Dendritic cell treated with granulocyte-macrophage colony-stimulating factor and Interleukin-4, amounts not matched to agents 40 ng/mL and 50 ng/mL, for 4 days (primary cell): ENCODE results near the gene SCN4A.
A peak's percentile ranks its signal among the peaks of the same experiment; 100 is the strongest.
"Not testable (repeated sequence)": the region's sequence is repeated elsewhere in the genome, so short reads cannot be mapped to it uniquely, and the experiment has no call there.

ENCODE experiments used
- H3K27ac Mint-ChIP-seq: one replicate; pipeline ENCODE4 v1.8.0; 2022; ENCODE audit warnings: mild to moderate bottlenecking, mixed read lengths
- H3K27me3 Mint-ChIP-seq: one replicate; pipeline ENCODE4 v1.8.0; 2022; ENCODE audit warnings: mild to moderate bottlenecking, mixed read lengths
- H3K36me3 Mint-ChIP-seq: one replicate; pipeline ENCODE4 v1.8.0; 2022; ENCODE audit warnings: low read depth, mixed read lengths
- H3K4me1 Mint-ChIP-seq: one replicate; pipeline ENCODE4 v1.8.0; 2022; ENCODE audit warnings: low read depth, mixed read lengths
- H3K4me3 Mint-ChIP-seq: one replicate; pipeline ENCODE4 v1.8.0; 2022; ENCODE audit warnings: mild to moderate bottlenecking, moderate library complexity, mixed read lengths
- H3K9me3 Mint-ChIP-seq: one replicate; pipeline ENCODE4 v1.8.0; 2022; ENCODE audit warnings: mixed read lengths
- intact Hi-C: fragments of 100-400 bp; cut with micrococcal nuclease; formaldehyde crosslinking; loops from one replicate; pipeline ENCODE4 v1.15.0; 2022

SCN4A gene

DNA sequence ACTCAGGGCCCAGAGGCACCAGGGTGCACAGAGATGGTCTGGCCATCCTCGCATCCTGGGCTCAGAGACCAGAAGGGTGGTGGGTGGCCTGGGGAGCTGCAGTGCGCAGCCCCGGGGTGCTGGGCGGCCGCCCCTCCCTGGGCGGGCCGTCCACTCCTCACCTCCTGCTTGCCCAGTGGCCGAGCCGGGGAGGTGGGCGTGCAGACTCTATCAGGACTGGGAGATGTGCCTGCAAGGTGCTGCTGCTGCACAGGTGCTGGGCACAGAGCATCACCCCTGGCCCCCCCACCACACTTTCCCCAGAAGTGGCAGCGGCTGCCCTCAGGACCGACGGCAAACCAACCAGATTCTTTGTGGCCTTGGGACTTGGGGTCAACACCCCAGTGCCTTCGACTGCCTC, at the start of gene SCN4A:
SCN4A (minus strand) TSS at position 123 of the 400 bp plus-strand sequence; CDS start at position 46, 77 bp downstream.
- Mint-ChIP-seq H3K4me1 (peaks cover 14% of the 10 kb centered on the region), H3K4me3 (no peak within 1 kb of the TSS)
- intact Hi-C loops = no loop called here

DNA sequence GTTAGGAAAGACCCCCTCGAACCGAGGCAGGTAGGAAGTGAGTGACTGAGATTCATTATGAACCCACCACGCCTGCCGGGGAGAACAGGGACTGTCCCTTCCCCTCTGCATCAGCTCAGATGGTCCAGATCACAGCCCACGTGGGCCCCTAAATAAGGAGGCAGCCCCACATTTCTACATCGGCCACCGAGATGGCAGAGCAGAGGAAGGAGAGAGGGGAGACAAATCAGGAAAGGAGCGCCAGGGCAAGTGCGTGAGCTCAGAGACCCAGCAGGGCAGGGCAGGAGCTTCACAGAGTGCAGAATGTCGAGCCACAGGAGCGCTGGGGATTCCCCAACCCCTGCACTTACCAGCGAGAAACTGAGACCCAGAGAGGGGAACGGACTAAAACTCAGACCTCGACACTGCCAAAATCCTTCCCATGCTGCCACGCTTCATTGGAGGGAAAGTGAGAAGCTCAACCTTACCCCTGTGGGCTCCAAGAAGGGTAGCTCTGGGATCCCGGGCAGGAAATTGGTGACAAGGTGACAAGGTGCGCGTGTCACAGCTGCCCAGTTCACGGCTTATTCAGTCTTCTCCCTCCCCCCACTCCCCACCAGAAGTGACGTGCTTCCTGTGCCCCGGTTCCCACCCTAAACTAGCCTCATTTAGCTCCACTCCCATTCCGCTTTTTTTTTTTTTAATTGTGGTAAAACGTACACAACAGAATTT, 47.5 kb upstream of the SCN4A start, which contains the start of gene ICAM2:
ICAM2 (minus strand) TSS at position 578 of the 711 bp plus-strand sequence. CDS start 13,942 bp downstream, outside the sequence.
- Mint-ChIP-seq H3K36me3 (no peaks in the 10 kb centered on the region), H3K9me3 (no peaks in the 10 kb centered on the region), H3K27ac (peak within 1 kb of the TSS; percentile 90), H3K27me3 (no peaks in the 10 kb centered on the region), H3K4me3 (peak within 1 kb of the TSS; percentile 79), H3K4me1 (peaks cover 48% of the 10 kb centered on the region)
- intact Hi-C loops = no loop called here

More for the DNA sequence above, at the start of gene SCN4A:
- peaks cover 23% of the 10 kb centered on the region for H3K27me3 Mint-ChIP-seq
- H3K36me3 Mint-ChIP-seq = no peaks in the 10 kb centered on the region
- H3K27ac Mint-ChIP-seq = no peak within 1 kb of the TSS
- no peaks in the 10 kb centered on the region for H3K9me3 Mint-ChIP-seq

DNA sequence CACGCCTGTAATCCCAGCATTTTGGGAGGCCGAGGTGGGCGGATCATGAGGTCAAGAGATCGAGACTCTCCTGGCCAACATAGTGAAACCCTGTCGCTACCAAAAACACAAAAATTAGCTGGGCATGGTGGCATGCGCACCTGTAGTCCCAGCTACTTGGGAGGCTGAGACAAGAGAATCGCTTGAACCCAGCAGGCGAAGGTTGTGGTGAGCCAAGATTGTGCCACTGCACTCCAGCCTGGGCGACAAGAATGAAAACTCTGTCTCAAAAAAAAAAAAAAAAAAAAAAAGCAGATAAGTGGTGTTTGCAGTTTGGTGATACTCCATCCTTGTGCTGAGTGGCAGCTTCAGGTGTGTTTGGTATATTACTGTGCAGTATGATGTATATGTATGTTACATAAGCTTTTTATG, 46.8 kb upstream of the SCN4A start:
- Mint-ChIP-seq H3K4me1 (peaks cover 55% of the 10 kb centered on the region), H3K4me3 (peak overlapping the region; percentile 79), H3K27ac (peak overlapping the region; percentile 90)
- not testable (repeated sequence) for H3K9me3 Mint-ChIP-seq, H3K27me3 Mint-ChIP-seq, H3K36me3 Mint-ChIP-seq
- intact Hi-C loops = loop anchor here (1.0 kb wide), 1 partner anchor 10 kb away; no protein-coding TSS in a partner anchor

- peak overlapping the region; percentile 51 for H3K27ac Mint-ChIP-seq
- H3K4me3 Mint-ChIP-seq = no peak overlapping the region
- peaks cover 62% of the 10 kb centered on the region for H3K4me1 Mint-ChIP-seq
- H3K27me3 Mint-ChIP-seq = no peaks in the 10 kb centered on the region
- intact Hi-C loops = no loop called here
- H3K36me3 Mint-ChIP-seq = no peaks in the 10 kb centered on the region
- no peaks in the 10 kb centered on the region for H3K9me3 Mint-ChIP-seq
Measured at GRCh38 chr17:64017381-64017980, 44.8 kb upstream of the SCN4A start.

DNA sequence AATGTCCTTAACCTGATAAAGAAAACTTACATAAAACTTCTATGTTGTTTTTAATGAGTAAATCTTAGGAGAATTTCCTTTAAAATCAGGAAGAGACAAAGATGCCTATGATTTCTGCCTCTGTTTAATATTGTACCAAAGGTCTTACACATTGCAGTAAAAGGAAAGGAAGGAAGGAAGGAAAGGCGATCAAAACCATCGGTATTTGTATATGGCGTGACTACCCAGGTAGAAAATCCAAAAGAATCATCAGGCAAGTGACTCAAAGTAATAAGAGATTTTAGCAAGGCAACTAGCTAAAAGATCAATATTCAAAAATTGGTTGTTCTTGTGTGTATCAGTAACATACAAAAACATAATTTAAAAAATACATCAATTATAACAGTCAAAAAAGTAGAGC, 44.3 kb upstream of the SCN4A start:
- no peak overlapping the region for H3K4me3 Mint-ChIP-seq
- no peaks in the 10 kb centered on the region for H3K36me3 Mint-ChIP-seq
- intact Hi-C loops = no loop called here
- H3K27ac Mint-ChIP-seq = peak overlapping the region; percentile 67
- no peaks in the 10 kb centered on the region for H3K27me3 Mint-ChIP-seq
- no peaks in the 10 kb centered on the region for H3K9me3 Mint-ChIP-seq
- peaks cover 62% of the 10 kb centered on the region for H3K4me1 Mint-ChIP-seq

DNA sequence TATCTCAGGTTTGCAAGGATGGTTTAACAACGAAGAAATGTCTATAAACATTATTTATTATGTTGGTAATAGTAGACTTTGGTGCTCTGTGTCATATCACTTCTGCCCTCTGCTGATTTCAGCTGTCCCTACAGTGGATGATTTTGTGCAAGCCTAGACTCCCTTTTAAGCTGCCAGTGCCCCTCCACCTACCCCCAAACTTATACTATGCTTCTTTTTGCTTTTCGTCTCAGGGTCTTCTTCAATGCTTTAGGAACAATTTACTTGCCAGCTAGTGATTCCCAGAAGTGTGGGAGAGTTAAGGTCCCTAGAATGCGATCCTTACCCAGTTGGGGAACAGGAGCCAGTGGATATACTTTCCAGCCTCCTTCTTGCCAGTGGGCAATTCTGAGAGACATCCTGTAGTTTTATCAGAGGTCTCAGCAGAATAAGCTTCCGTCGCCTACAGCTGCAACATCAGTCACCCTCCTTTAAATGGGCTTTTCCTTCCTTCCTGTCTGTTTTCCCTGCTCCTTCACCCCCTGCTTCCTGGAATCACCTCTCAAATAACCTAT, 43.6 kb upstream of the SCN4A start:
- no peaks in the 10 kb centered on the region for H3K9me3 Mint-ChIP-seq
- H3K36me3 Mint-ChIP-seq = no peaks in the 10 kb centered on the region
- peak overlapping the region; percentile 67 for H3K27ac Mint-ChIP-seq
- H3K4me1 Mint-ChIP-seq = peaks cover 59% of the 10 kb centered on the region
- intact Hi-C loops = no loop called here
- no peak overlapping the region for H3K4me3 Mint-ChIP-seq
- no peaks in the 10 kb centered on the region for H3K27me3 Mint-ChIP-seq

GRCh38 chr17:64015447-64015846, 42.7 kb upstream of the SCN4A start:
- no peaks in the 10 kb centered on the region for H3K36me3 Mint-ChIP-seq
- no peaks in the 10 kb centered on the region for H3K27me3 Mint-ChIP-seq
- H3K27ac Mint-ChIP-seq = peak overlapping the region; percentile 89
- H3K4me1 Mint-ChIP-seq = peaks cover 51% of the 10 kb centered on the region
- intact Hi-C loops = no loop called here
- H3K9me3 Mint-ChIP-seq = no peaks in the 10 kb centered on the region
- no peak overlapping the region for H3K4me3 Mint-ChIP-seq

- no peaks in the 10 kb centered on the region for H3K9me3 Mint-ChIP-seq
- peaks cover 50% of the 10 kb centered on the region for H3K4me1 Mint-ChIP-seq
- H3K27me3 Mint-ChIP-seq = no peaks in the 10 kb centered on the region
- H3K4me3 Mint-ChIP-seq = no peak overlapping the region
- intact Hi-C loops = loop anchor here (1.0 kb wide), 1 partner anchor 10 kb away; no protein-coding TSS in a partner anchor
- peaks cover 9% of the 10 kb centered on the region for H3K36me3 Mint-ChIP-seq
- H3K27ac Mint-ChIP-seq = peak overlapping the region; percentile 80
Measured at GRCh38 chr17:64009571-64010402, 37.1 kb upstream of the SCN4A start.

GRCh38 chr17:64008830-64009229, 36.1 kb upstream of the SCN4A start:
- Mint-ChIP-seq H3K27ac (peak overlapping the region; percentile 80), H3K4me1 (peaks cover 40% of the 10 kb centered on the region), H3K4me3 (no peak overlapping the region), H3K36me3 (peaks cover 18% of the 10 kb centered on the region), H3K27me3 (no peaks in the 10 kb centered on the region), H3K9me3 (no peaks in the 10 kb centered on the region)
- intact Hi-C loops = loop anchor here (1.0 kb wide), 1 partner anchor 10 kb away; no protein-coding TSS in a partner anchor

GRCh38 chr17:64008346-64008745, 35.6 kb upstream of the SCN4A start:
- no peaks in the 10 kb centered on the region for H3K27me3 Mint-ChIP-seq
- no peaks in the 10 kb centered on the region for H3K9me3 Mint-ChIP-seq
- H3K4me3 Mint-ChIP-seq = no peak overlapping the region
- peak overlapping the region; percentile 80 for H3K27ac Mint-ChIP-seq
- intact Hi-C loops = no loop called here
- peaks cover 23% of the 10 kb centered on the region for H3K36me3 Mint-ChIP-seq
- H3K4me1 Mint-ChIP-seq = peaks cover 40% of the 10 kb centered on the region

DNA sequence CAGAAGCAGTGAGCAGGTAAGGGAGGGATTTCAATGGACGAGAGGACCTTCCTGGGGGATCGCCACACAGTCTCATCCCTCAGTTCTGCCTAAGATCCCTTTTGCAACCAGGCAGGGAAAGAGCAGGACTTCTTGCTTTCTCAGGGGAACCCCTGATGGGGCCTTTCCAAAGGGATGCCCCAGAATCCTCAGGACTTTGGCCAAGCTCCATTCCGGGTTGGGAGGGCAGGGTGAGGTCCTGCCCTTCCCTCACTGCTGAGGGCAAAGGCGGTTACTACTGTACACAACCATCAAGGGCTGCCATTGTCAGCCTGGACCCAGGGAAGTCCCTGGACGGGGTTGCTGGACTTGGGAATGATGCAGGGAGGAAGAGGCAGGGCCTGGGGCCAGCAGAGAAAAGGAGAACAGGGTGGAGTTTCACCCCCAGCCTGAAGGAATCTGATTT, 35.1 kb upstream of the SCN4A start:
- H3K9me3 Mint-ChIP-seq = no peaks in the 10 kb centered on the region
- peaks cover 40% of the 10 kb centered on the region for H3K4me1 Mint-ChIP-seq
- peaks cover 28% of the 10 kb centered on the region for H3K36me3 Mint-ChIP-seq
- H3K27ac Mint-ChIP-seq = peak overlapping the region; percentile 80
- peak overlapping the region; percentile 50 for H3K4me3 Mint-ChIP-seq
- intact Hi-C loops = no loop called here
- no peaks in the 10 kb centered on the region for H3K27me3 Mint-ChIP-seq

DNA sequence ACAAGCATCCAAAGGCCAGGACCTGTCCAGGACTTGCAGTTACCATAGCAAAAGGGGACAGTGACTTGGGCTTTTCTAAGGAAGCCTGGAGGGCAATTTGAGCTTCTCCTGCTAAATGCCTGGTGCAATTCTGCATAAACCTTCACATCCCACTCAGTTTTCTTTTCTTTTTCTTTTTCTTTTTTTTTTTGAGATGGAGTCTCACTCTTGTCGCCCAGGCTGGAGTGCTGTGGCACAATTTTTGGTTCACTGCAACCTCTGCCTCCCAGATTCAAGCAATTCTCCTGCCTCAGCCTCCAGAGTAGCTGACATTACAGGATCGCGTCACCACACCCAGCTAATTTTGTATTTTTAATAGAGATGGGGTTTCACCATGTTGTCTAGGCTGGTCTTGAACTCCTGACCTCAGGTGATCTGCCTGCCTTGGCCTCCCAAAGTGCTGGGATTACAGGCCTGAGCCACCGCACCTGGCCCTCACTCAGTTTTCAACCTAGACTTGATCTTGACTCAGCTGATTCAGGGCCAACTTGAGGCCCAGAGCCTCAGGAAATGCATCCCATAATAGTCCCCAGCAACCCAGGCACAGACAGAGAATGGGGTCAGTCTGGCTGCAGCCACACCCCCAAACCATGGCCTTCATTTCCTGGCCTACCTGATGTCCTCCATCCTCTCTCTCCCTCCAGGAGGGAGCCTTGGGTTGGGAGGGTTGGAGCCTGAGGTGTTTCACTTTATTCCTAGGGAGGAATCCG, 34.5 kb upstream of the SCN4A start:
- H3K4me3 Mint-ChIP-seq = not testable (repeated sequence)

More for the DNA sequence above, 34.5 kb upstream of the SCN4A start:
- H3K27me3 Mint-ChIP-seq, intact Hi-C loops, H3K9me3 Mint-ChIP-seq: not testable (repeated sequence)
- peak overlapping the region; percentile 80 for H3K27ac Mint-ChIP-seq
- peaks cover 40% of the 10 kb centered on the region for H3K4me1 Mint-ChIP-seq
- H3K36me3 Mint-ChIP-seq = peaks cover 29% of the 10 kb centered on the region
